ENCODE data around the gene CHST1. TPM values are rescaled to one million over a fixed set of nuclear protein-coding genes. Genes with fewer than 3 reads are reported as not detected.

The CHST1 gene
- total RNA-seq, 1 donor from 2014 or later = 1.1 TPM

- no peaks in the 10 kb centered on the region for H3K4me1 Mint-ChIP-seq
- no peaks in the 10 kb centered on the region for H3K9me3 Mint-ChIP-seq
- peaks cover 7% of the 10 kb centered on the region for H3K27me3 Mint-ChIP-seq (ENCODE audit: low read depth)
- H3K36me3 Mint-ChIP-seq (ENCODE audit: low read depth) = no peaks in the 10 kb centered on the region
- no peak for DNase-seq (ENCODE audit: low read depth, low spot score)
- no peak overlapping the region for H3K4me3 Mint-ChIP-seq
- TF ChIP-seq CTCF (conservative IDR thresholded peaks at IDR 0.05) = no peak
- H3K27ac Mint-ChIP-seq (ENCODE audit: unreplicated experiment) = no peak overlapping the region
These were observed 22.4 kb upstream of the CHST1 start for GRCh38 chr11:45687836-45688235.

- H3K27ac Mint-ChIP-seq (ENCODE audit: unreplicated experiment) = no peak overlapping the region
- no peaks in the 10 kb centered on the region for H3K4me1 Mint-ChIP-seq
- H3K36me3 Mint-ChIP-seq (ENCODE audit: low read depth) = no peaks in the 10 kb centered on the region
- no peak overlapping the region for H3K4me3 Mint-ChIP-seq
- peaks cover 7% of the 10 kb centered on the region for H3K27me3 Mint-ChIP-seq (ENCODE audit: low read depth)
- no peak for TF ChIP-seq CTCF (conservative IDR thresholded peaks at IDR 0.05)
- no peak for DNase-seq (ENCODE audit: low read depth, low spot score)
- H3K9me3 Mint-ChIP-seq = no peaks in the 10 kb centered on the region
These were observed 20.6 kb upstream of the CHST1 start for GRCh38 chr11:45685964-45686537.

GRCh38 chr11:45684440-45684839 lies 19.0 kb upstream of the CHST1 start:
- DNase-seq (ENCODE audit: low read depth, low spot score) = no peak
- Mint-ChIP-seq H3K27me3 (ENCODE audit: low read depth) (peaks cover 7% of the 10 kb centered on the region), H3K36me3 (ENCODE audit: low read depth) (no peaks in the 10 kb centered on the region), H3K27ac (ENCODE audit: unreplicated experiment) (no peak overlapping the region), H3K4me3 (no peak overlapping the region), H3K9me3 (no peaks in the 10 kb centered on the region), H3K4me1 (peaks cover 5% of the 10 kb centered on the region)
- TF ChIP-seq CTCF (conservative IDR thresholded peaks at IDR 0.05) = no peak

- H3K27ac Mint-ChIP-seq (ENCODE audit: unreplicated experiment) = no peak overlapping the region
- no peaks in the 10 kb centered on the region for H3K36me3 Mint-ChIP-seq (ENCODE audit: low read depth)
- no peak for TF ChIP-seq CTCF (conservative IDR thresholded peaks at IDR 0.05)
- H3K9me3 Mint-ChIP-seq = no peaks in the 10 kb centered on the region
- peaks cover 5% of the 10 kb centered on the region for H3K4me1 Mint-ChIP-seq
- DNase-seq (ENCODE audit: low read depth, low spot score) = no peak
- no peak overlapping the region for H3K4me3 Mint-ChIP-seq
- H3K27me3 Mint-ChIP-seq (ENCODE audit: low read depth) = peaks cover 3% of the 10 kb centered on the region
These were observed 18.0 kb upstream of the CHST1 start for GRCh38 chr11:45683271-45684058.

- Mint-ChIP-seq H3K4me3 (no peak overlapping the region), H3K27me3 (ENCODE audit: low read depth) (no peaks in the 10 kb centered on the region), H3K4me1 (peaks cover 5% of the 10 kb centered on the region)
These were observed 14.4 kb upstream of the CHST1 start for GRCh38 chr11:45679806-45680205.

More at GRCh38 chr11:45679806-45680205, 14.4 kb upstream of the CHST1 start:
- H3K36me3 Mint-ChIP-seq (ENCODE audit: low read depth) = no peaks in the 10 kb centered on the region
- H3K27ac Mint-ChIP-seq (ENCODE audit: unreplicated experiment) = no peak overlapping the region
- no peak for TF ChIP-seq CTCF (conservative IDR thresholded peaks at IDR 0.05)
- no peak for DNase-seq (ENCODE audit: low read depth, low spot score)
- no peaks in the 10 kb centered on the region for H3K9me3 Mint-ChIP-seq

Data from neural crest cell (in vitro differentiated cells).